NCI-H526 (cell line): ENCODE results near the gene ELF5.

Experiments
- DNase-seq, 2 experiments: peaks; one replicate each; lab custom pipeline; 2025; lab: John Stamatoyannopoulos, UW

Gene ELF5

DNA sequence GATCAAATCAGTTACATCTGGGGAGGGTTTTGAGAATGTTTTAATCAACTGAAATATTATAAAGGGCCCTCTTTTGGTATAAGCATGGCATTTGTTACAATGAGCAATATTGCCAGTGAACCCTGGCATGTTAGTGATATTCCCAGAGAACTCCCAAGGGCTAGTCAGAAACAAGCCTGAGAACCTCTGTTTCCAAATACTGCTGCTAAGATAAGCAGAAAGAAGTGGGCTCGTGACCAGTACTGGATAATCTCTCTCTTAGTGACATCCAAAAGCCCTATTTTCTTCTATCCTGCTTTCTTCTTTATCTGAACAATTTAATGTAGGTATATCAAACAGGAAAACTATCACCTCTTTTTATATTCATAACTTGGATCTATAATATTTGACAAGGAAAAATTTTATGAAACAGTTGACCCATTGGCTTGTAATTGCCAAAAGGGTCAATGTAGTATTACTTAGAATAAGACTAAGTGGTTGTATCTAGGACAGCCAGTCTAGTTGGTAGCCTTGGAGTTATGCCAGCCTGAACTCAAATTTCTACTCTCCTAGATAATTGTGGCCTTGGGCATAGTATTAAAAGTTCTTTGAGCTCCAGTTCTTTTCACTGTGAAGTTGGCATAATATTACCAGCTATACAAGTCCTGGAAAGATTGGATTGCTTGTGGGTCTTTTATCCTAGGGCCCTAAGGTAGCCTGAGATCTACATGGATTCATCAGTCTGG lies 59.1 kb downstream of the ELF5 start:
- no peak for DNase-seq

DNA sequence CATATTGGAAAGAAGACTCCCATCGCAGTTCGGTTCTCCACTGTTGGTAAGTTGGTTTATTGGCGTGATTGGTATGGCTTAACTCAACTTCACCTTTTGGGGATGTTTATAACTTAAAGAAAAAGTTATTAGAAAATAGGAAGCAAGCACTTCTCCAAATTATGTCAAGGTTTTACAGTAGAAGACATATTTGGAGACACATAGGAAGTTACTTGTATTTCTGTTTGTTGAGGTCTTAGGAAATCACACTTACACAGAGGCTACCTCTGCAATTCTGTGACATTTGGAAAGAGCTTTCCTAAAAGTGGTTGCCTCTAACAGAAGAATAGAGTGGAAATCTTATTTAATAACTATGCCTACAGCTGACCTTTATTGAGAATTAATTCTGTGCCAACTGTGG lies 62.5 kb downstream of the ELF5 start:
- no peak for DNase-seq

DNA sequence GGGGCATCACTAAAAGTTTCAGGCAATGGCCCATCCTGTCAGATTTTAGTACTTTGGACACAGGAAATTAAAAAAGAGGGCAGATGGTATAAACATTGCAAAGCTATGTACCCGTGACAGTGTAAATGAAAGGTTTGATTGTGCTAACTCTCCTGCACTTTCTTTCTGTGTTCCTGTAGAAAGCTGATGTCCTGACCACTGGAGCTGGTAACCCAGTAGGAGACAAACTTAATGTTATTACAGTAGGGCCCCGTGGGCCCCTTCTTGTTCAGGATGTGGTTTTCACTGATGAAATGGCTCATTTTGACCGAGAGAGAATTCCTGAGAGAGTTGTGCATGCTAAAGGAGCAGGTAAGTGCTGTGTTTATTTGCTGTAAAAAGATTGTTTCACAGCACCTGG lies 64.6 kb downstream of the ELF5 start:
- DNase-seq: peak in 1 of 2 experiments; percentile 14

DNA sequence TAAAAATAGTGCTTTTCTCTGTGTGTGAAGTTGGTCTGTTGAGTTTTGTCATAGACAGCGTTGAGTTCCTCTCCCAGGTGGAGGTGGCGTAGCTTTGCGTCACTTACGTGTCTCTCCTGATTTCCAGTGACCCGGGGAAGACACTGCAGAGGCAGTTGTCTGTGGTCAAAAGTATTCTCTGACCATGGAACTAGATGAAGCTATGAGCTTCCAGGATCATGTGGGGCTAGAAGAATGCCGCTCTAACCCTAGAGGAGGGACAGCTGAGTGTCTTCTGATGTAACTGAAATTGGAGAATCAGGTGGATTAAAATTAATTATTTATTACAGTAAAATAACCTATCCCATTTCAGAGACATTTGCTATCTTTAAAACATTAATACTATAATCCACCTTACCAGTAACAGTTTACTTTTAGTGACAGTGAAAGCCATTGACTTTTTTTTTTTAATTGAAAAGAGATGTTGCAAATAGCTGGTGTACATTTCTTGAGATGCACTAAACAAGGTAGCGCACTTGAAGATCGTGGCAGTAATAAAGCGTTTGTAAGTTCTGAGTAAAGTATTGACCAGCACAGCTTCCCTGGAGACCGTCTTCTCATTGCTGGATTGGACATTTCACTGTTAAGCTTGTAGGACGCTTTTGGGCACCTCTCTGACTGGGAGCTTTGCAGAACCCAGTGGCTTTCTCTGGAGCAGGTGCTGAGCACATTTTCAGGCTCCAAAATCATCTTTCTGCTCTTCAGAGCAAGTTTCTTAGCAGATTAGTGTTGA lies 65.2 kb downstream of the ELF5 start:
- no peak for DNase-seq

DNA sequence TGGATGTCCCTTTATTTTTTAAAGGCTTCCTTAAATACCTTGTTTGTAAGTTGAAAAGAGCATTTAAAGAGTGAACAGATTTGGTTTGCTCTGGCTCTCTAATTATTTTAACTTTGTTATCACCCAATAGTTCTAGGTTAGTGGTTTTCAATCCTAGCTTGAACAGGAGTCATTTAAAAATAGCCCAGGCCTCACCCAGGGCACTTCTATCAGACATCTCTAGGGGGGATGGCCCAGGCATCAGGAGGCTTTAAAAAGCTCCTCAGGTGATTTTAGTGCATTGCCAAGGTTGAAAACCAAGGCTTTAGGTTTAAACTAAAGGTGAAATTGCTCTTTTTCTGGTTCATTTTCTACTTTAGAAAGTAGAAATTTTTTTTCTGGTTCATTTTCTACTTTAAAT lies 66.5 kb downstream of the ELF5 start:
- no peak for DNase-seq

DNA sequence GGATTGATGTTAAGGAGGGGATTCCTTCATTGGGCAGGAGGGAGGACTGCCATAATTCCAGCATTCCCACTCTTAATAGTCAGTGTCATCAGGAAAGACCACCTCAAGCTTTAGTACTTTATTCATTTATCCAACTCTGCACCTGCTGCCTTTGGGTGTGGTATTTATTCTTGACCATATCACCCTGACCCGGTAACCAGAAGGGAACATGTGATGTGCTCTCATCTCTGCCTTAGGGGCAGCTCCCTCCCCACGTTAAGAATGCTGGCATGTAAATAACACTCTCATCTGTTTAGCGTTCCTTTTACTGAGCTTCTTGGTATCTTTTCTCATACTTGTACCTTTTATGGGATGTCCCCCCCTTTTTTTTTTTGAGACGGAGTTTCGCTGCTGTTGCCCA lies 67.2 kb downstream of the ELF5 start:
- DNase-seq: peak; percentile 14 to 24

DNA sequence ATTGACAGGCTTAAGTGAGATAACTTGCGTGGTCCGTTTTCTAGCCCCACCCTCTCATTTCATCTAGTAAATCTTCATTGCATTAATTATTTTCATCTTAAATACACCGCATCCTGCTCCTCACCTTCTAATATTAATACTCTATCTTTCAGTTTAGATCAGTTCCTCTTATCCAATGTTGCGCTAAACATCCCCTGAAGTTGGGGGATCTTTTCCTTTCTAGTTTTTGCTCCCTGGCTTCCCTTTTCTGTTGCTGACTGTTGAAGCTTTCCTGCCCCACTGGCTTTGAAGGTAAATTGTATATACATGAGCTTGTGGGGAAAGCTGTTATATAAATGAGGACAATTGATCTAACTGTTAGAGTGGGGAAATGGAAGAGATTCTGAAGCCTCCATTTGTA lies 67.6 kb downstream of the ELF5 start:
- peak in 1 of 2 experiments; percentile 26 for DNase-seq

DNA sequence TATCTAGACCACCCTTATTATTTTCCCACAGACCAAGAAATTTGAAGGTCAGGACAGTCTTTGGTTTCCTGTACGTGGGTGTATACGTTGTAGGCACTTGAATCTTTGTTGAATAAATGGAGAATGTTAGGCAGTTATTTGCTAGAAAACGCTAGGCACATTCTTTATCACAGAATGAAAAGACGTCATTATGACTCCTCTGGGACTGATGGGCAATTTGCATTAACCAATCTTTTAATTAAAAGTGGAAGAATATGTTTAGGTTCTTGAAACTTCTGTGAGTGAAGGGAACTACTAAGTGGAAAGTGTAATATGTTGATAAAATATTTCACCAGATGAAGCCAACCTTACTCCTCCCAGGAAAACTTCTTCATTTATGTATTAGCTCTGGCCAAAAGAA lies 69.2 kb downstream of the ELF5 start:
- peak in 1 of 2 experiments; percentile 29 for DNase-seq

DNA sequence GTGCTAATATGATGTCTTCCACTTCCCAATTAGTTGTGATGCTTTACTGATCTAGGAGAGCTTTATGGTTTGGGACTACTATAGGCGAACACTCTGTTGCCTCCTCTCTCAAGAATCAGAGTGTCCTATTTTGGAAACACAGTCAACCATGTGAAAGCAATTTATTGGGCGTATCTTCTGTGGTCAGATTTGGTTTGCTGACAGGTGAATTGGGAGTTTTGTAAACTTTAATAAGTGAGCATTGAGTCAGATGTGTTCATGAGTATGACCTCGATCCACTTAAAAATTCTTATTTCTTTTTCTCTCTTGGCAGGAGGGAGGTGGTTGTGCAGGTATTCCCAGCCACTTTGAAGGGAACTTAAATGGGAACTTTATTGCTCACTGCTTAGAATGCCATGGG lies 70.5 kb downstream of the ELF5 start:
- no peak for DNase-seq

DNA sequence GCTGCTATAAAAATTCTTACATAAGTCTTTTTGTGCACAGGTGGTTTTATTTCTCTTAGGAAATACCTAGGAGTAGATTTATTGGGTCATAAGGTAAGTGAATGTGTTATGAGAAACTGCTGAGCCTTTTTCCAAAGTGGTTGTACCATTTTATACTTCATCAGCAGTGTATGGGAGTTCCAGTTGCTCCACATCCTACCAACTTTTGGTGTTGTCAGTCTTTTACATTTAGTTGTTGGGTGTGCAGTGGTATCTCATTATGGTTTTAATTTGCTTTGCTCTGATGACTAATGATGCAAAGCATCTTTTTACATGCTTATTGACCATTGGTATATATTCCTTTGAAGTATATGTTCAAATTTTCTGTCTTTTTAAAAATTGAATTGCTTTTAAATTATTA lies 71.8 kb downstream of the ELF5 start:
- no peak for DNase-seq

DNA sequence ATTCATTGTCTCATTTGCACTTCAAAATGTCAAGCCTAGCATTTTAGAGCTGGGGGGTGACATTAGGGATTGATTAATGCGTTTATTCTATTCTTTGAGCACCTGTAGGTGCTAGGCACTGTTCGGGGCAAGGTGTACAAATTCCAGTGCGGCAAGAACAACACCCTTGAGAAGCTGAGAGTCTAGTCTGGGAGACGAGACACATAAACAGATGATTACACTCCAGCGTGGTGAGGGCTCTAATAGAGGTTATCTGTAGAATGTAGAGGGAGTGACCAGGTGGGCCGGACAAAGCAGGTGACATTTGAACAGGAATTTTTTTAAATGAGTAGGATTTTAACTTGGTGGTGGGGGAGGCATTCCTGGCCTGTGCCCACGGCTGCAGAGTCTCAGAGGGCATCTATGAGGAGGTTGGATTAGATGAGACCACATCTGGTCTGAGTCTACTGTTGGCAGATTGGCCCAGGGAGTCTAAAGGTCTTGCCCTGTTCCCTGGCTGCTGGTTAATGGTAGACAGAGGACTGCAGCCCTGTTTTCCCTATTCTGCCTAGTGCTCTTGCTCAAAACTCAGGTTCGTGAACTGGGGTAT lies 73.9 kb downstream of the ELF5 start:
- peak; percentile 2 to 30 for DNase-seq

DNA sequence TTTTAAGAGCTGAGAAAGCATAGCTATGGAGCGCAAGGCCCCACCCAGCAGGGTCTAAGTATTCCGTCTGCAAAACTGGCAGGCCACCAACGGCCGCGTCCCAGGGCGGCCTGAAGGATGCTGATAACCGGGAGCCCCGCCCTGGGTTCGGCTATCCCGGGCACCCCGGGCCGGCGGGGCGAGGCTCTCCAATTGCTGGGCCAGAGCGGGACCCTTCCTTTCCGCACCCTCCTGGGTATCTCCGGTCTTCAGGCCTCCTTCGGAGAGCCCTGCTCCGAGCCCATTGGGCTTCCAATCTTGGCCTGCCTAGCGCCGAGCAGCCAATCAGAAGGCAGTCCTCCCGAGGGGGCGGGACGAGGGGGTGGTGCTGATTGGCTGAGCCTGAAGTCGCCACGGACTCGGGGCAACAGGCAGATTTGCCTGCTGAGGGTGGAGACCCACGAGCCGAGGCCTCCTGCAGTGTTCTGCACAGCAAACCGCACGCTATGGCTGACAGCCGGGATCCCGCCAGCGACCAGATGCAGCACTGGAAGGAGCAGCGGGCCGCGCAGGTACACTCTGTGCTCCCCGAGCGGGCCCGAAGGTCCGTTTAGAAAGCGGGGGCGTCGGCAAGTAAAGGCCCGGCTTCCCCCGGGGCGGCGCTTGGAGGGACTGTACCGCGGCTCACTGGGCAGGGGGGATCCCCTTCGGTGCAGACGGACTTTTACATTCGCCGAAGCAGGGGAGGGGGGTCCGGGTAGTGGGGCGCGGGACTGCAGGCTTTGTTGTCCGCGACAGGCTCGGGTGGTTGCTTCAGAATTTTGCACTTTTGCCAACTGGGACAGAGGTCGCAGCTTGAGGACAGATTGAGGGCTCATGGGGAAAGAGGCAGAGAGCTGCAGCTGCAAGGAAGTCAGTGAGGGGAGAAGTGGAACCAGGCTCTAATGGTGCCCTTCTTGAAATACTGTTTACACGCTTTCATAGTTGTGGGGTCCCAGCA lies 74.8 kb downstream of the ELF5 start, which contains the start of gene CAT:
Gene CAT, plus strand, starts transcription at position 406 of the 979 bp plus-strand sequence. Its CDS starts 80 bp downstream, at position 486.
- peak; percentile 98 to 99 for DNase-seq

DNA sequence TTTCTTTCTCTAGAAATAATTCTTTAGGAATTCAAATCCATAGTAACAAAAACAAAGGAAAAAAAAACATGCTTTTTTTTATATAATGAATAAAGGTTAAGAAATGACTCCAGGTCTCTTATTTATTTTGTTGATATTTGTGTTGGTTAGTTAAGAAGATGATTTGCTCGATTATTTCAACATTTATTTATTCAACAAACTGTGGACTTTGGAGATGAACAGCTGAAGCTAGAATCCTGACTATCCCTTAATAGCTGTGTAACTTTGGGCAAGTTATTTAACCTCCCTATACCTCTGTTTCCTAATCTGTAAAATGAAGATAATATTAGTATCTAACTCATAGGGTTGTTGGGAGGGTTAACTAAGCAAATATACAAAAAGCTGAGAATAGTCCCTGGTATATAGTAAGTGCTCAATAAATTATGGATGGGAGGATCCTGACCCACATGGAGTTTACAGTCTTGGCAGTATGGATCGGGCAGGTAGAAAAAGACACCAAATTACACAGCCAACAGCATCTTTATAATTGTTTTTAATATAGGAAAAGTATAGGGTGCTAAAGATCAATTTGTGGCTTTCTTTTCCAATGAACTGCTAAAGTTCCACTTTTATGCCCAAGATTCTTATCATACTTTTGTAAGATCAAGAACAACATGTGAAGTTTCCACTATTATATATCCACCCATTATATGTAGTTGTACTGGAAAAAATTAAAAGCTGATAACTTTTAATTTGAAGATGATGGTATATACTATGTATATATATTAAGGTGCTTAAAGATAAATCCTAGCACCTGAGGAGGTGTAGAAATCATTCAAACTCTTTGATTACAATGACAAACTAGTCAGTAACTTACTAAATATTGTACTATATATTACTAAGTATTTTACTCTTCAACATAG lies 76.1 kb downstream of the ELF5 start:
- DNase-seq: no peak

DNA sequence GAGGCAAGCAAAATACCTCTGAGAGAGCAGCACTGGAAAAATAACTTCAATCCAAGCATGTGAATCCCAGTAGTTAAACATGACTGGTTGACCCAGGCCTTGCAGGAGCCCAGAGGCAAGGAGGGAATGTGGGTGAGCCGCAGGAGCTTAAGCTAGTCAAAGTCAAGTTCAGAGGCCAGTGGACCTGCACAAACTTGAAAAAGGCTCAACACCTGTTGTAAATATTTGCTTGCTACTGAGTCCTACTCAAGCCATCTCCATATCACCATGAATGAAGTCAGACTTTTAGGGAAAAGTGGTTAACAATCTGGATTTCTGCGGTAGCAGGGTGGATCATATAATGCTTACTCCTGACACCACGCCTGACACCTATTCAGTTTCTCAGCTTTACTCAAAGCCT lies 79.7 kb downstream of the ELF5 start:
- no peak for DNase-seq

DNA sequence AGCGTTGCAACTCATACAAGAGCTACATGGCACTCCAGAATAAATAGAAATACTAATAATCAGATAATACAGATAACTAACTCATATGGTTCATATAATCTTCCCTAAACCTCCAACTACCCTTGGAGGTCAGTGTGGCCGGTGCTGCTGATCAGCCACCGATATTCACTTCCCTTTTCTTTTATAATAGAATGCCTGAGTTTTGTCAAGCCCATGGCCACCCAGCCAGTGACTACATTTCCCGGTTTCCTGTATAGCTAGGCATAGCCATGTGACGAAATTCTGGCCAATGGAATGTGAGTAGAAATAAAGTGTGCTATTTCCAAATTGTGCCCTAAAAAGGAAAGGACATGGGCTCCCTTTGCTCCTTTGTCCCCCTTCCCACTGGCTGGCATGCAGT lies 80.8 kb downstream of the ELF5 start:
- DNase-seq: no peak

DNA sequence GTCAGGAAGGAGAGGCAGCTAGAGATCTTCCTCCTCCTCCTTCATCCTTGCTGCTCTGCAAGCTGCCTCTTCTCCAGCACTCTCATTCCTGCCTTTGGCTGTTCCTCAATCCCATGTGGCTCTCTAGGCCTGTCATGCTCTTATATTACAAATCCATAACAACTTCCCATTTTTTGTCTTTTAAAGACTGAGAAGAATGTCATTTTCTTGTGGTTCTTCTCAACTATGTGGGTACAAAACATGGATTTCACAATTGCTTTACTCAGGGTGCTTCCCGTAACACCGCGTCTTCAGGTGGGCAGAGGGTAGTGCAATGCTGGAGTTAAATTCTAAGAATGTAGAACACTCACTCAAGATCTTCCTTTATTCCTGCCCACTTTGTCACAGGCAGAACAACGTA lies 81.6 kb downstream of the ELF5 start:
- no peak for DNase-seq
